Karpas-422 (cell line): ENCODE results near the gene SPTB. TPM values are rescaled to one million over a fixed set of nuclear protein-coding genes. Genes with fewer than 3 reads are reported as not detected.

Experiments used
- DNase-seq: peaks from one replicate; pipeline ENCODE4 v3.0.0-alpha.2; 2015
- H2AFZ ChIP-seq: fragments of 200-600 bp; sonication (generic); 2 replicates; pipeline ENCODE4 v1.6.1; 2014; ENCODE audit warnings: antibody characterized with exemption, low read length, mixed read lengths
- H3K27ac ChIP-seq: fragments of 200-600 bp; sonication (generic); 2 replicates; pipeline ENCODE4 v1.5.1; 2014; ENCODE audit warnings: mild to moderate bottlenecking, low read length, moderate library complexity
- H3K27me3 ChIP-seq: fragments of 200-600 bp; sonication (generic); 2 replicates; pipeline ENCODE4 v1.6.1; 2014; ENCODE audit warnings: low read length, mixed read lengths
- H3K36me3 ChIP-seq: fragments of 200-600 bp; sonication (generic); 2 replicates; pipeline ENCODE4 v1.6.1; 2014; ENCODE audit warnings: low read length, mixed read lengths; ENCODE audit not compliant: insufficient read depth
- H3K4me1 ChIP-seq: fragments of 200-600 bp; sonication (generic); 2 replicates; pipeline ENCODE4 v1.6.1; 2014; ENCODE audit warnings: mild to moderate bottlenecking, low read length, mixed read lengths
- H3K4me2 ChIP-seq: fragments of 200-600 bp; sonication (generic); 2 replicates; pipeline ENCODE4 v1.6.1; 2014; ENCODE audit warnings: low read length, low read depth, mild to moderate bottlenecking; ENCODE audit not compliant: poor library complexity, severe bottlenecking
- H3K4me3 ChIP-seq: fragments of 200-600 bp; sonication (generic); 2 replicates; pipeline ENCODE4 v1.5.1; 2014; ENCODE audit warnings: mild to moderate bottlenecking, antibody characterized with exemption, low read length, mixed read lengths
- H3K79me2 ChIP-seq: fragments of 200-600 bp; sonication (generic); 2 replicates; pipeline ENCODE4 v1.6.1; 2014; ENCODE audit warnings: mild to moderate bottlenecking, low read length, mixed read lengths
- H3K9ac ChIP-seq: fragments of 200-600 bp; sonication (generic); 2 replicates; pipeline ENCODE4 v1.6.0; 2014; ENCODE audit warnings: low read length
- H3K9me2 ChIP-seq: fragments of 200-600 bp; sonication (generic), shearing (Covaris generic); replicated peaks from 2 replicates; pipeline ENCODE4 v1.6.0; 2014; ENCODE audit warnings: mild to moderate bottlenecking, low read length, moderate library complexity; ENCODE audit not compliant: insufficient read depth
- H3K9me3 ChIP-seq: fragments of 300-700, 200-600 bp; sonication (generic); 2 replicates; pipeline ENCODE4 v1.6.1; 2014; ENCODE audit warnings: low read length, mixed read lengths
- H4K20me1 ChIP-seq: fragments of 200-600 bp; sonication (generic); 2 replicates; pipeline ENCODE4 v1.6.1; 2014; ENCODE audit warnings: mild to moderate bottlenecking, antibody characterized with exemption, low read length, low read depth; ENCODE audit not compliant: insufficient read depth
- total RNA-seq: library from RNA; depleted of rRNA; stranded (reverse); fragments of >200 nt; shearing (Covaris generic); gene quantifications from 2 replicates; pipeline ENCODE4 v1.2.3, GENCODE V29; 2014; ENCODE audit warnings: low replicate concordance

Gene SPTB
- total RNA-seq, 1 experiment from 2014 or later: not detected

DNA sequence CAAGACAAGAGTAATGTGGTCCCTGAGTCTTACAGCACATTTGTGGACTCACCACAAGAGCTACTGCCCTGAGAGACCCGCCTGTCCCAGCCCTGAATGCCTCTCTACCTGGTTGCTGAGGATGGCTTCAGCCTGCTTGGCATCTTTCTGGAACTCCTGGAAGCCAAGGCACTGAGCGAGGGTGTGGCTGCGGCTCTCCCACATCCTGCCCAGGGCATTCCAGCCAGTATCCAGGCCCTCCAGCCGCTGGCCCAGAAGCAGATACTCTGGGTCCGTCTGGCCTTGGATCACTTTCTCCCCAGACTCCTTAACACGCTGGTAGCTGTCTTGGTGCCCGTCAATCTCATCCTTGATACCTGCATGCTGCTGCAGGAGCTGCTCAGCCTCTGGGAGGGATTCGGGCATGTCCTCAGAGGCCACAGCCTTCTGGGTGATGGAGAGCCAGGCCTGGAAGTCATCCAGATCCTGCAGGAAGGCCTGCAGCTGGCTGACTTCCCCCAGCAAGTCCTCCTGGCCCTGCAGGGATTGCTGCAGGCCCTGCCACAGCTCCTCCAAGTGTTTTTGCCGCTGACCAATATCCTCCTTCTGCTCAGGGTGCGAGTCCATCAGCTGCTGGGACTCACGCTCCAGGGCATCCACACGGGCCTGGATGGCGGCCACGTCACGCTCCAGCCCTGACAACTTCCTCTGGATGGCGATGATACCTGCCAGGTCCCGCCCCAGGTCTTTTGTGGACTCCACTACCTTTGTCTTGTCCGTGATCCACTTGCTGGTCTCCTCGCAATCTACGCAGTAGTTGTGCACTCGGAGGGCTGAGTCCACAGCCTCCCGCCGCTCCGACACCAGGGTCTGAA is 93.2 kb downstream of the SPTB start:
- Histone ChIP-seq H3K9me3 (no peaks in the 10 kb centered on the region), H3K4me2 (no peak overlapping the region), H3K27ac (no peak overlapping the region), H2AFZ (no peak overlapping the region), H3K9ac (no peak overlapping the region), H3K4me1 (no peaks in the 10 kb centered on the region), H3K9me2 (no peaks in the 10 kb centered on the region), H3K36me3 (no peaks in the 10 kb centered on the region), H4K20me1 (no peaks in the 10 kb centered on the region), H3K79me2 (no peaks in the 10 kb centered on the region), H3K27me3 (no peaks in the 10 kb centered on the region), H3K4me3 (no peak overlapping the region)
- no peak for DNase-seq

DNA sequence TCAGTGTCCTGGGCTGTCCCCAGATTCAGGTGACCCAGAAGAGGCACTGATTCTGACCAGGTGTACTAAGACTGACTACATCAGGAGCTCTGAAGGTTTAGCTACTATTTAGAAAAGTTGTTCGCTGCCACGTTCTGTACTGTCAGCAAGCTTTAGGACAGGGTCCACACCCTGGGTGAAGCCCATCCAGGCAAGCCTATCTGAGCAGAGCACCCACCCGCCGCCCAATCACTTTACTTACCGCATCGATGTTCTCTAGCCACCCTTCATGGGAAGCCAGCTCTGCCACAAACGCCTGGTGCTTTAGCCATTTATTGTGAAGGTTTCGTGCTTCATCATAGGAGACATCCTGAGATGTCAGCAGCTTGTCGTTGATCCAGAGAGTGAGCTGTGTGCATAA is 95.7 kb downstream of the SPTB start:
- H3K9ac ChIP-seq: no peak overlapping the region
- no peak for DNase-seq
- H3K4me2 ChIP-seq: no peak overlapping the region
- H3K36me3 ChIP-seq: no peaks in the 10 kb centered on the region
- H3K27me3 ChIP-seq: no peaks in the 10 kb centered on the region
- H2AFZ ChIP-seq: no peak overlapping the region
- H3K79me2 ChIP-seq: no peaks in the 10 kb centered on the region
- H3K9me3 ChIP-seq: no peaks in the 10 kb centered on the region
- H3K4me1 ChIP-seq: no peaks in the 10 kb centered on the region
- H4K20me1 ChIP-seq: no peaks in the 10 kb centered on the region
- no peak overlapping the region for H3K4me3 ChIP-seq
- no peak overlapping the region for H3K27ac ChIP-seq
- no peaks in the 10 kb centered on the region for H3K9me2 ChIP-seq

DNA sequence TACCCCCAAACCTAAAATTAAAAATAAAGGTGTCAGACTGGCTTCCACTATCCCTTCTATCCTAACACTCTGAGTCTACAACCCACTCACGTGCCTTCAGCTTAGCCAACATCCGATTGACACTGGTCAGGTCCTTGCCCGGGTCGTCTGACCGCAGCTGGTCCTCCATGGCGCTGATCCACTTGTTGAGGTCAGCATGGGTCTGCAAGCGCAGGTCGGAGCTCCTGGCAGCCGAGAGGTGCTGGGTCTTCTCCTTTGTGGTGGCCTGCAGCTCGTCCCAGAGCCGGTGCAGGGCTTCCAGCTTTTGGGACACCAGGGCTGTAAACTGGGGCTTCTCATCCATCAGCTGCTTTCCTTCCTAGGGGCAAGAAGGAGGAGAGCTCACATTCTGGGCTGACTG is 97.5 kb downstream of the SPTB start:
- Histone ChIP-seq H3K4me3 (no peak overlapping the region), H3K9me2 (no peaks in the 10 kb centered on the region), H3K9ac (no peak overlapping the region), H3K27me3 (no peaks in the 10 kb centered on the region), H4K20me1 (no peaks in the 10 kb centered on the region), H2AFZ (no peak overlapping the region), H3K36me3 (no peaks in the 10 kb centered on the region), H3K9me3 (no peaks in the 10 kb centered on the region), H3K4me1 (no peaks in the 10 kb centered on the region), H3K79me2 (no peaks in the 10 kb centered on the region), H3K27ac (no peak overlapping the region), H3K4me2 (no peak overlapping the region)
- no peak for DNase-seq

DNA sequence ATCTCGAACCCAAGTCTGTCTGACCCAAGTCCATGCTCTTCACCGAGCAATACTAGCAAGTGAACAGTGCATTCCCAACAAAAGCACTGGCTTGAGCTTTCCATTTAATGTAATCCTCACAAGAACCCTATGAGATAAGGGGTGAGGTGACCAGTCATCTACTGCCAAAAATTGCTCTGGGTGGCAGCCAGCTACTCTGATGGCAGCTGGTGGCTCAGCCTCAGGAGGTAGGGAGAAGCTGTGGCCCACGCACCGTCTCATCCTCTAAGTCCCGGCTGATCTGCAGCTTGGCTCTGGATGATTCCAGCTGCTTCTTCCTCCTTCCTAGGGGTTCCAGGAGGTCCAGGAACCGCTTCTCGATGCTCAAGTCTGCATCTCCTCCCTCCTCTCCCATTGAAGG is 100.2 kb downstream of the SPTB start:
- no peak for DNase-seq
- Histone ChIP-seq H2AFZ (no peak overlapping the region), H3K4me3 (no peak overlapping the region), H3K27me3 (no peaks in the 10 kb centered on the region), H3K36me3 (no peaks in the 10 kb centered on the region), H3K79me2 (no peaks in the 10 kb centered on the region), H3K9me3 (no peaks in the 10 kb centered on the region), H4K20me1 (no peaks in the 10 kb centered on the region), H3K4me1 (no peaks in the 10 kb centered on the region), H3K9me2 (no peaks in the 10 kb centered on the region), H3K4me2 (no peak overlapping the region), H3K27ac (no peak overlapping the region), H3K9ac (no peak overlapping the region)

DNA sequence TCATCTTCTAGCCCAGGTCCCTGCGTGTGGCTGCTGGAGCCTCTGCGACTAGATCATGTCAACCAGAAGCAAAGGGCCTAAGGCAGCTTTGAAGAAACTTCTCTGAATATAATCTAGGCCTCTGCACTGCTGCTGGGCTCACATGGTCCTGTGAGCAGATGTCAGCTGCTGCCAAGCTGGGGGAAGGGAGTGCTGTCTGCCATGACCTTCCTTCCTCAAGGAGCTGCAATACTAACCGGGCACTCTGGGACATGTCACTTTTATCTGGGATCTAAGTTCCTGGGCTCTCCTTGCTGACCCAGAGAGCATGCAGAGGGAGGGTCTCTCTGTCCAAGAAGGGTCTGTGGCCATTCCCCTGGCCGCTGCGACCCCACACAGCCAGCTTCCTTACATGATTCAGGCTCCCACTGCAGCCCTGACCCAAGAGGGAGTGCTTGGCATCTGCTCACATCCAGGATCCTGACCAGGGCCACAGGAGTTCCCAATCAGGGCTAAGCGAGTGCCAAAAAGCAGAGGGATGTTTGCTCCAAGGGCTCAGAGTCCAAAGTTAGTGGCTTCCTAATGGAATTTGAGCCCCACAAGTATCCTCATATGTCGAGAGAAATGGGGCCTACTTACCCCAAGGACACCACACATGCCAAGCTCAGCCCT is 101.5 kb downstream of the SPTB start:
- H3K79me2 ChIP-seq: no peaks in the 10 kb centered on the region
- no peaks in the 10 kb centered on the region for H3K9me2 ChIP-seq
- H3K9me3 ChIP-seq: no peaks in the 10 kb centered on the region
- no peak overlapping the region for H3K9ac ChIP-seq
- no peaks in the 10 kb centered on the region for H4K20me1 ChIP-seq
- H2AFZ ChIP-seq: no peak overlapping the region
- no peak overlapping the region for H3K4me3 ChIP-seq
- no peaks in the 10 kb centered on the region for H3K27me3 ChIP-seq
- H3K36me3 ChIP-seq: no peaks in the 10 kb centered on the region
- no peaks in the 10 kb centered on the region for H3K4me1 ChIP-seq
- H3K4me2 ChIP-seq: no peak overlapping the region
- DNase-seq: no peak
- H3K27ac ChIP-seq: no peak overlapping the region

DNA sequence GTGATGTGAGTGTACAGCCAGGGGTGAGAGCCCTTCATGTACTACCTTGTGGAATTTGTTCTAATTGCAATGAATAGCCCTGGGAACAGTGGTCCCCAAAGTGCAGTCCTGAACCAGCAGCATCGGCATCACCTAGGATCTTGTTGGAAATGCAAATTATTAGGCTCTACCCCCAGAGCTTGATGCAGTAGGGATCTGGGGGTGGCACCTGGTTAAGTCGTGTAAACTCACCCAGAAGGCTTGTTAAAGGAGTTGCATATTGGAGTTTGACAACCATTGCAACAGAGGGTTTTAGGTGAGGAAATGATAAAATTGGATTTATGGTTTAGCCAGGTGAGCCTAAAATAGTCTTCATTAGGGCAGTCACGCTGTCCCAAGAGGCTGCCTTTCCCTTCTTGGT is 102.2 kb downstream of the SPTB start:
- Histone ChIP-seq H3K27ac (no peak overlapping the region), H3K79me2 (no peaks in the 10 kb centered on the region), H4K20me1 (no peaks in the 10 kb centered on the region), H3K4me2 (no peak overlapping the region), H3K36me3 (no peaks in the 10 kb centered on the region), H2AFZ (no peak overlapping the region), H3K9me3 (no peaks in the 10 kb centered on the region), H3K4me3 (no peak overlapping the region), H3K9me2 (no peaks in the 10 kb centered on the region), H3K4me1 (no peaks in the 10 kb centered on the region), H3K9ac (no peak overlapping the region), H3K27me3 (no peaks in the 10 kb centered on the region)
- no peak for DNase-seq

DNA sequence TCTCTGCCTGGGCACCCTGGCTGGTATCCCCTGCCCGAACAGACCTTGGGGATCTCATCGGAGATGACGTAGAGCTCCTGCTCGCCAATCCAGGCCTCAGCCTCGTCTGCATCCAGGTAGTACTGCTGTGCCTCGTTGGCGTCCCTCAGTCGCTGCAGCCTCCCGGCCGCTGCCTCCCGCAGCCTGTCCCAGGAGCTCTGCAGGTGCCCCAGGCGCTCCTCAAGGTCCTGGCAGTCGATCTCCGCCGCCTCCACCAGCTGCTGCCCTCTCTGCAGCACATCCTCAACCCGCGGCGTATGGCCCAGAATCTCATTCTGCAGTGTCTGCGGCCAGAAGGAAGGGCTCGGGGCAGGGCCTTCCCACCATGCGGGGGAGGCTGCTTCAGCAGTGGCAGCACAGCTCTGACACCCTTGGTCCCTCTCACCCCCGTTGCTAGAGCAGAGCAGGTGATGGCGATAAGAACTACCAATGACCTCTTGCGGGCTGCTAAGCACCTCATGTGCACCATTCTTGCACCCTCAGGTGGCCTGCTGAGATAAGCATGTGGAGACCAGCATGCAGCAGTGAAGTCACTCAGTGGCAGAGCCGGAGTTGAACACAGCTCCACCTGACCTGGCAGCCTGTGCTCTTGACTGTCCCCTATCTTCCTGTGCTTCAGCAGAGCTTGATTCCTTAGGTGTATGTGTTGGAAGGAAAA is 104.5 kb downstream of the SPTB start:
- Histone ChIP-seq H2AFZ (no peak overlapping the region), H3K4me2 (no peak overlapping the region), H3K9me3 (no peaks in the 10 kb centered on the region), H3K9ac (no peak overlapping the region), H4K20me1 (no peaks in the 10 kb centered on the region), H3K36me3 (no peaks in the 10 kb centered on the region), H3K4me1 (no peaks in the 10 kb centered on the region), H3K27me3 (no peaks in the 10 kb centered on the region), H3K79me2 (no peaks in the 10 kb centered on the region), H3K9me2 (no peaks in the 10 kb centered on the region), H3K27ac (no peak overlapping the region), H3K4me3 (no peak overlapping the region)
- DNase-seq: no peak

DNA sequence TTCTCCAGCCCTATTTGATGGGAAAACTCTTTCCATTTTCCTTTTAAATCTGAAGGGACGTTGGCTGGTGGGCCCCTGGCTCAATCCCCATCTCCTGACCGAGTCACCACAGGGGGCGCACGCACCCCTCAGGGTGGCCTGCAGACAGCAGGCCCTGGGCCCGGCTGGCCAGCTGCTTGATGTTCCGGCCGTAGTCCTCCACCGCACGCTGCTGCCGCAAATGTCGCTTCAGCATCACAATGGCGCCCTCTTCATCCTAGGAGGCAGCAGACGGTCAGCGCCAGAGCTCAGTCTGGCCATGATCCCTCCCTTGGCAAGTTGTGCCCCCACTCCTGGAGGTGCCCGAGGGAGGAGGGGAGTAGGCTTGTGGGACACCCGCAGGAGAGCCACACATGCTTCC is 105.4 kb downstream of the SPTB start:
- Histone ChIP-seq H3K36me3 (no peaks in the 10 kb centered on the region), H3K27me3 (no peaks in the 10 kb centered on the region), H3K27ac (no peak overlapping the region), H3K9me2 (no peaks in the 10 kb centered on the region), H2AFZ (no peak overlapping the region), H3K4me1 (no peaks in the 10 kb centered on the region), H4K20me1 (0 out of 2 replicates have a peak, but pooled peaks cover 5% of the 10 kb centered on the region), H3K9me3 (no peaks in the 10 kb centered on the region), H3K4me2 (no peak overlapping the region), H3K4me3 (no peak overlapping the region), H3K79me2 (no peaks in the 10 kb centered on the region), H3K9ac (no peak overlapping the region)
- no peak for DNase-seq
